Ishikawa (cell line): ENCODE data around the gene APOB.

ENCODE experiments used
- CEBPB ChIP-seq: IDR thresholded peaks from 2 replicates; pipeline ENCODE4 v1.6.1; 2012
- FOXM1 ChIP-seq: IDR thresholded peaks from 2 replicates; pipeline ENCODE4 v1.6.1; 2012; ENCODE audit warnings: low read depth, borderline replicate concordance
- RAD21 ChIP-seq: IDR thresholded peaks from 2 replicates; pipeline ENCODE4 v1.6.1; 2012; ENCODE audit warnings: low read depth
- TCF12 ChIP-seq: IDR thresholded peaks from 2 replicates; pipeline ENCODE4 v1.6.1; 2012; ENCODE audit warnings: low read depth
- YY1 ChIP-seq: IDR thresholded peaks from 2 replicates; pipeline ENCODE4 v1.6.1; 2012; ENCODE audit warnings: low read depth

DNA sequence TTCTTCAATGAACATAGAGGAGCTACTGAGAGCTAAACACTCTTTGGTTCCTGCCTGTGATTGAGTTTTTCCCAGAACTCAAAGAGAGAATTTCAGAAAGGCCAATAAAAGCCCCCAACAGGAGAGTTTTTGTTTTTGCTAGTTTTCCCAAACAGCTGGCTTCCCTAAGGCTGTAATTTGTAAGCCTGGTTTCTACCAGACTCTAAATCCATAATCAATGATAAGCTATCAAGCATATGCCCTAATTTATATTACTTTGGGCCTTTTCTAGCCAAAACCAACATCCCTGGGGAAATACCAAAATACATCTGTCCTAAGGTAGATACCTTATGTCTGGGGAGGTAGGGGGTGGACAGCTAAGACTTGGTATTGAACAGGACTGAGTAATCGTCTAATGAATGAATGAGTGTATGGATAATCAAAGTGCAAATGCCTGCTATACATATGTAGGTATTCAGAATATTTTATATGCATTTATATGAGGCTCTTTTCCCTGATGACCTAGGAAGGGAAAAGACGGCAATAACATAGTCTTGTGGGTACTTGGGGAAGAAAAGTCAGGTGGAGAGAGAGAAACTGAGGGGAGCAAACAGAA lies 26.0 kb upstream of the APOB start:
- TF ChIP-seq TCF12 (no peak), FOXM1 (no peak), CEBPB (no peak), RAD21 (no peak), YY1 (no peak)
